ENCODE results near the gene TMEM183A.
"Not testable (repeated sequence)": the region's sequence is repeated elsewhere in the genome, so short reads cannot be mapped to it uniquely, and the experiment has no call there.

The TMEM183A gene

GRCh38 chr1:202987255-202987654 lies 19.9 kb upstream of the TMEM183A start:
- in situ Hi-C loops (cut with HindIII; ENCODE audit: low sequenced_read_pairs) = no loop called here

GRCh38 chr1:202987922-202988583 lies 19.1 kb upstream of the TMEM183A start:
- in situ Hi-C loops (cut with HindIII; ENCODE audit: low sequenced_read_pairs) = no loop called here

DNA sequence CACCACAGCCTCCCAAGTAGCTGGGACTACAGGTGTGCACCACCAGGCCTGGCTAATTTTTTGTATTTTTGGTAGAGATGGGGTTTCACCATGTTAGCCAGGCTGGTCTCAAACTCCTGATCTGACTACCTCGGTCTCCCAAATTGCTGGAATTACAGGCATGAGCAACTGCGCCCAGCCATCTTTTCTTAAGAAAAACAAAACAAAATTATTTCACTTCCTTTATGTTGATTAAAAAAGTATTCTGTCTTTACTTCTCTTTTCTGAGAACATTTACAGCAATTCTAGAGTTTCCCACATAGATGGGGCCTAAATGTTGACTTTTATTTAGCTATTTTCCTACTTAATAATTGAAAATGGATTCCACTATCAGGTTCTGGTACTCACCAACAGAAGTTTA lies 17.3 kb upstream of the TMEM183A start:
- in situ Hi-C loops (cut with HindIII; ENCODE audit: low sequenced_read_pairs) = no loop called here

GRCh38 chr1:202991112-202991511 lies 16.1 kb upstream of the TMEM183A start:
- in situ Hi-C loops (cut with HindIII; ENCODE audit: low sequenced_read_pairs) = no loop called here

- in situ Hi-C loops (cut with HindIII; ENCODE audit: low sequenced_read_pairs) = no loop called here
Observed at GRCh38 chr1:202994756-202995155, 12.4 kb upstream of the TMEM183A start.

DNA sequence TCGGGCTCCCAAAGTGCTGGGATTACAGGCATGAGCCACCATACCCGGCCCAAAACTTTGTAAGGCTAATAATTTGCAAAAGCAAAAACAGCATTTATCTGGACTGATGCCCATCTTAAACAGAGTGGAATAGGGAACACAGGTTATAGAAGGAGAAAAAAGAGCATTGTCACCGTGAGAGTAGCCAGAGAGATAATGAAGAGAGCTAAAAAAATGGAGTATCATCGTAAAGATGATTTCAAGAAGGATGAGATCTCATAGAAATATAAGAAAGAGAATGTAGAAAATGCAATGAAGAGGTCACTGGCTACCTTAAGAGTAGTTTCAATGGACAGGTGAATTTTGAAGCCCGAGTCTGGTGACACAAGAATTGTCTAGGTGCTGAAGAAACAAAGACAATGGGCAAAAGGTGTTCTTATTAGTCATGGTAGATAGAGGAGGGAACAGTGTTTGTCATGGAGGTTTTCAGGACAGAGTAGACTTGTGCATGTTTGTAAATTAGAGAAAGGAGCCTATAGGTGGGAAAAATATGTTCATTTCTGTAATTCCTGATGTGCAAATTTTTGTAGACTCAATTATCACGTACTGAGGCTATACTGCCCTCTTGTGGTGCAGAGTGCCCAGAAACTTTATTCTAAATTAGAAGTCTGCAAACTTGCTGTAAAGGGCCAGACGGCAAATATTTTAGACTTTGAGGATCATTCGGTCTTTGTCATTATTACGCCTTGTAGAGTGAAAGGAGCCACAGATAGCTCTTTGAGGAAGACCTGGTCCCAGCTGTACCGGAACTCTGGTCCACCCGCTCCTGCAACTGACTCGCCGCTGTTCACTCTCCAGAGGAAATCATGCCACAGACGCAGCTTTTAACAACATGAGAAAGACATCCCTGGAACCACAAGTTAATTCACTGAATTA lies 8.1 kb upstream of the TMEM183A start:
- in situ Hi-C loops (cut with HindIII; ENCODE audit: low sequenced_read_pairs) = no loop called here

- in situ Hi-C loops (cut with HindIII; ENCODE audit: low sequenced_read_pairs) = no loop called here
Observed at GRCh38 chr1:203000217-203000944, 6.8 kb upstream of the TMEM183A start.

DNA sequence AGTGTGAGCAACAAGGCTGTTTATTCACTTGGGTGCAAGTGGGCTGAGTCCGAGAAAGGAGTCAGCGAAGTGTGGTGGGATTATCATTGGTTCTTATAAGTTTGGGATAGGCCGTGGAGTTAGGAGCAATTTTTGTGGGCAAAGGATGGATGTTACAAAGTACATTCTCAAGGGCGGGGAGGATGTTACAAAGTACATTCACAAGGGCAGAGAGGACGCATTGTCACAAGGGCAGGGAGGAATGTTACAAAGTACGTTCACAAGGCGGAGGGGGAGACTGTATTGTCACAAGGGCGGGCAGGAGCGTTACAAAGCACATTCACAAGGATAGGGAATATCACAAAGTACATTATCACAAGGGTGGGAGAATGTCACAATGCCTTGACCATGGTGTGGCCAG lies 5.2 kb upstream of the TMEM183A start:
- in situ Hi-C loops (cut with HindIII; ENCODE audit: low sequenced_read_pairs) = no loop called here

- in situ Hi-C loops (cut with HindIII; ENCODE audit: low sequenced_read_pairs) = no loop called here
Observed at GRCh38 chr1:203002951-203003350, 4.2 kb upstream of the TMEM183A start.

DNA sequence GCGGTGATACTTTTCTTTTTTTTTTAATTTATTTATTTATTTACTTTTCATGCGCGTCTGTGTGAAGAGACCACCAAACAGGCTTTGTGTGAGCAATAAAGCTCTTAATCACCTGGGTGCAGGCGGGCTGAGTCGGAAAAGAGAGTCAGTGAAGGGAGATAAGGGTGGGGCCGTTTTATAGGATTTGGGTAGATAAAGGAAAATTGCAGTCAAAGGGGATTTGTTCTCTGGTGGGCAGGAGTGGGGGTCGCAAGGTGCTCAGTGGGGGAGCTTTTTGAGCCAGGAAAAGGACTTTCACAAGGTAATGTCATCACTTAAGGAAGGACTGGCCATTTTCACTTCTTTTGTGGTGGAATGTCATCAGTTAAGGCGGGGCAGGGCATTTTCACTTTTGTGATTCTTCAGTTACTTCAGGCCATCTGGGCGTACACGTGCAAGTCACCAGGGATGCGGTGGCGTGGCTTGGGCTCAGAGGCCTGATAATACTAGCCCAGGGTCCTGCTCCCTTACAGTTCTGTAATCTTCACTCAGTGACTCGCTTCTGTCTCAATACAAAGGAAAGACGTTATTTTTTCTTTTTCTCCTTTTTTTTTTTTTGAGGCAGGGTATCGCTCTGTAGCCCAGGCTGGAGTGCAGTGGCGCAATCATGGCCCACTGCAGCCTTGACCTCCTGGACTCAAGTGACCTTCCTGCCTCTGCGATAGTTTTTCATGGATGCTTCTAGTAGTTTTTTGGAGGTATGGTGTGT lies 1.6 kb upstream of the TMEM183A start:
- in situ Hi-C loops (cut with HindIII; ENCODE audit: low sequenced_read_pairs) = not testable (repeated sequence)

- in situ Hi-C loops (cut with HindIII; ENCODE audit: low sequenced_read_pairs) = no loop called here
Observed at GRCh38 chr1:203009185-203009584, 2.0 kb downstream of the TMEM183A start.

- in situ Hi-C loops (cut with HindIII; ENCODE audit: low sequenced_read_pairs) = no loop called here
Observed at GRCh38 chr1:203011582-203011981, 4.4 kb downstream of the TMEM183A start.

DNA sequence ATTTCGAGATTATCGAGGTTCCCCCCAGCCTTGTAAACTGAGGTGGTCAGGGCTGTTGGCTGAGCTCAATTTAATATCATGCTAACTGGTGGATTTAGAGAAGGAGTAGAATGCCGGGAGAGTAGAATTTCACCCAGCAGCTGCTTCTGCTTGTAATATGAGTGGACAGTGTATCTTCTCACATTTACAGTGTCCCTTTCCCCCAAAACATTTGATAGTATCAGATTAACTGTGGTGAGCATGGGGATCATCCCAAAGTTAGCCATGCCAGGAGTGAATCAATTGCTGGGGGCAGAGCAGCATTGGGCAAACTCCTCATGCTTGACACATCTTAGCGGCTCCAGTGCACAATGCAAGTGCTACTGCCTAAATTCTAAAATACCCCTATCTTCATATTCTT lies 9.9 kb downstream of the TMEM183A start:
- in situ Hi-C loops (cut with HindIII; ENCODE audit: low sequenced_read_pairs) = no loop called here

GRCh38 chr1:203017692-203018091 lies 10.5 kb downstream of the TMEM183A start:
- in situ Hi-C loops (cut with HindIII; ENCODE audit: low sequenced_read_pairs) = no loop called here

DNA sequence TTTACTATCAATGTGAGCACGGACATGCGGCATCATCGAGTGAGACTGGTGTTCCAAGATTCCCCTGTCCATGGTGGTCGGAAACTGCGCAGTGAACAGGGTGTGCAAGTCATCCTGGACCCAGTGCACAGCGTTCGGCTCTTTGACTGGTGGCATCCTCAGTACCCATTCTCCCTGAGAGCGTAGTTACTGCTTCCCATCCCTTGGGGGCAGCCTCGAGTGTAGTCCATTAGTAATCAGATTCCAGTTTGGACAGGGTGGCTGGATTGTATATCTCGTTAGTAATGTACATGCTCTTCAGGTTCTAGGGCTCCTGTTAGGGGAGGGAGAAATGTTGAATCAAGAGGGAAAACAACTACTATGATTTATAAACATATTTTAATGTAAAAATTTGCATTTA lies 15.7 kb downstream of the TMEM183A start:
- in situ Hi-C loops (cut with HindIII; ENCODE audit: low sequenced_read_pairs) = not testable (repeated sequence)

DNA sequence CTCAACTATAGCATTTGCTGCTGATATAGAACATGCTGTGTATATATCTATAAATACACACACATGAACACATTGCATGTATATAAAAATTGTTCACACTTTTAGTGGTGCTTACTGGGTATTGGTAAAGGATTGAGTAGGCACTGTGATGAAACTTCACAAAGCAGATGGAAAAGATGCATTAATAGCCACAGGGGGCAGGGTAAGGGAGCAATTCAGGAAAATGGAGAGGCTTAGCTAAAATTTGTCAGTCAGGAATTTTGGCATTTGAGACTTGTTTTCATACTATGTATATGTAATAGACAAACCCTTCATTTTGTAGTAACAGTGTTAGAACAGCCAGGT lies 18.5 kb downstream of the TMEM183A start:
- in situ Hi-C loops (cut with HindIII; ENCODE audit: low sequenced_read_pairs) = no loop called here

GRCh38 chr1:203026031-203026665 lies 19.0 kb downstream of the TMEM183A start, which contains the start of gene PPFIA4:
PPFIA4 (plus strand) TSS chr1:203026491; CDS start chr1:203039009, 12,518 bp downstream.
- in situ Hi-C loops (cut with HindIII; ENCODE audit: low sequenced_read_pairs) = no loop called here

DNA sequence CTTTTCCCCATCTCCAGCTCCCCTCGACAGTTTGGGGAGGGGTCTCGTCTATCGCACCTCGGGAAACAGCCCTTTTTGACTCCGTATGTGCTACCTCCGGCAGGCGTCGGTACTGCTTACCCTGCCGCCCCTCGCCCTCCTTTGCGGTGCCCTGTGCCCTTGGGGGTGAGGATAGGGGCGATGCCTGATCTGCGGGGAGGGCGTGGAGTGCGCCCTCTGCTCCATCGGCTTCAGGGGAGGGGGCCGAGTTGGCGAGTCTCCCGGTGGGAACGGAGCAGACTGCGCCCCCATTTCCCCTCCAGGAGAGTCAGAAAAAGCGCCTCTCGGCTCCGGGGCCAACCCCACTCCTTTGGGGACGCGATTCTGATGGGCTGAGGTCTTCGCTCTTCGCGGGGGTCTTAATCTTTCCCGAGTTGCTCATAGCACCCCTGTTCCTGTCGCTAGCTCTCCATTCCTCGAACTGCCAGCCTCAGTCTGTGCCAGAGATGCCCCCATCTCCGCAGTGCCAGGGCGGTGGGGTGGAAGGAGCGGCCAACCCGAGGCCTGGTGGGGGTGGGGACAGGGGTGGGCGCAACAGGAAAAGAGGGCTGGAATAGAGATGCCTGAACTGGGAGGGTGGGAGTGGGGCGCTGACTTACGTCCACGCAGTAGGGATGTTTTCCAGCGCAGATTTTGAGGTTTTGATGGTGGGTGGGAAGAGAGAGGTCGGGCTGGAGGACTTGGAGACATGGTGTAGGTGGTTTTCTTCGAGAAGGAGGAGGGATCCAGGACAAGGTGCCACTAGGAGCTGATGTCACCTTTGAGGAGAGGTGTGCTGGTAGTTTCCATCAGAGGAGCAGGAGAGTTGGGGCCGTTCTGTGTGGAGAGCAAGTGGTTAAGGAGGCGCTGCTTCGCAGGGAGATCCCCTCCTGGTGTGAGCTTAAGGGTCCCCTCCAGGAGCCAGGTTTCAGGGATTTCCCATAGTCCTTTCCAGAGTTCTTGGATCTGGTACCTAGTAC lies 19.8 kb downstream of the TMEM183A start:
- in situ Hi-C loops (cut with HindIII; ENCODE audit: low sequenced_read_pairs) = no loop called here
